Esophagus muscularis mucosa (tissue), 4 donors: Measurements from ENCODE around the gene ATXN7L3. TPM values are rescaled to one million over a fixed set of nuclear protein-coding genes. Genes with fewer than 3 reads are reported as not detected.

Experiments
- DNase-seq: peaks from one replicate; pipeline ENCODE4 v3.0.0-alpha.2; 2017; ENCODE audit errors: extremely low spot score
- H3K27ac ChIP-seq, 4 donors: fragments of 200-600 bp; sonication (generic); replicated peaks in 1 of 4; 1 replicate in 3 of 4; 2 replicates in 1 of 4; pipeline ENCODE4 v1.5.1; 2016 to 2019; ENCODE audit warnings: mild to moderate bottlenecking in 1 of 4
- H3K27me3 ChIP-seq, 4 donors: fragments of 200-600 bp; sonication (generic); one replicate each; pipeline versions ENCODE4 v1.5.1 to v1.6.0; 2016 to 2019
- H3K36me3 ChIP-seq, 4 donors: fragments of 200-600 bp; sonication (generic); one replicate each; pipeline ENCODE4 v1.5.1; 2016 to 2019
- H3K4me1 ChIP-seq, 4 donors: fragments of 200-600 bp; sonication (generic); one replicate each; pipeline ENCODE4 v1.5.1; 2016 to 2019
- H3K4me3 ChIP-seq, 4 donors: fragments of 200-600 bp; sonication (generic); 1 replicate in 2 of 4; 2 replicates in 2 of 4; pipeline ENCODE4 v1.5.1; 2016 to 2019; ENCODE audit warnings: mild to moderate bottlenecking in 4 of 4, moderate library complexity in 1 of 4
- H3K9me3 ChIP-seq, 4 donors: fragments of 200-600 bp; sonication (generic); 1 replicate in 3 of 4; 2 replicates in 1 of 4; pipeline ENCODE4 v1.5.1; 2016 to 2019
- EP300 ChIP-seq: sonication (generic); formaldehyde crosslinking; IDR thresholded peaks from one replicate; pipeline ENCODE4 v1.6.1; 2017; ENCODE audit warnings: antibody characterized with exemption
- POLR2A ChIP-seq: fragments of 450-650 bp; IDR thresholded peaks from one replicate; pipeline ENCODE4 v1.6.1; 2017; ENCODE audit warnings: antibody characterized with exemption, moderate library complexity, mild to moderate bottlenecking, low read depth
- POLR2AphosphoS5 ChIP-seq, 2 donors: sonication (generic); formaldehyde crosslinking; IDR thresholded peaks; one replicate each; pipeline ENCODE4 v1.6.1; 2017; ENCODE audit warnings: antibody characterized with exemption in 2 of 2
- WGBS: methylation state at CpG from one replicate; pipeline ENCODE4 v1.1.5; 2018; 5-methylcytosine and 5-hydroxymethylcytosine counted together
- intact Hi-C: fragments of 100-400 bp; cut with DNase I; formaldehyde crosslinking; loops from one replicate; pipeline ENCODE4 v1.15.1; 2023
- total RNA-seq, 4 donors: library from RNA; depleted of rRNA; stranded (reverse); fragments of >200 nt; gene quantifications; one replicate each; pipeline versions ENCODE4 v1.1.0 to v1.2.1, GENCODE V29; 2016
- TF ChIP-seq, protein P1 (sequence below), 3 experiments: fragments of 200-600 bp in 2 of 3; fragments of 450-650 bp in 1 of 3; sonication (generic) in 2 of 3; IDR thresholded peaks; one replicate each; pipeline ENCODE4 v1.5.1; 2017 to 2019; ENCODE audit warnings: antibody characterized with exemption in 3 of 3, mild to moderate bottlenecking in 2 of 3, moderate library complexity in 1 of 3

The ATXN7L3 gene
- total RNA-seq, 4 donors from 2014 or later = 41.9 to 72.6 (median 50.0) TPM

DNA sequence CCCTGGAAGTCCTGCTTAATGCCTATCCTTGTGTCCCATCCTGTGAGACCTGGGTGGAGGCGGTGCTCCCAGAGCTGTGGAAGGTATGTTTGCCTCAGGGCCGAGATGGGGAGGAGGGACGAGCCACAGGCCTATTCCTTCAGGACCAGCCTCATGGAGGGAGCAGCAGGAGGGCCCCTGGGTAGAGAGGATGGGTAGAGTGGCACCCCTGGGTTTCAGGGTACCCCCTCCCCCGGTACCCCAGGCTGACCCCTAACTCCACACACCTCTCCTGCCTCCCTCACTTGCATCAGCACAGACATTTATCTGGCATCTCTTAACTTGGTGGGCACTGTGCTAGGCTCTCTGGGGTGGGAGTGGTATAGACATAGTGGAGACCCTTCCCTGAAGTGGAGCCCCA lies 22.0 kb downstream of the ATXN7L3 start:
- no peaks in the 10 kb centered on the region for H3K4me1 ChIP-seq
- 82% methylated on average over 3 of the region's 4 CpGs for WGBS
- no peak for DNase-seq
- no peaks in the 10 kb centered on the region for H3K27me3 ChIP-seq
- peaks cover 13 to 63% (median 50%) of the 10 kb centered on the region in 4 donors for H3K36me3 ChIP-seq
- H3K9me3 ChIP-seq = no peaks in the 10 kb centered on the region
- no peak overlapping the region for H3K4me3 ChIP-seq
- H3K27ac ChIP-seq = no peak overlapping the region
- intact Hi-C loops = no loop called here
- TF ChIP-seq POLR2A (no peak), POLR2AphosphoS5 (IDR thresholded peaks at IDR 0.05) (no peak), EP300 (no peak)
- TF ChIP-seq, protein P1, sequence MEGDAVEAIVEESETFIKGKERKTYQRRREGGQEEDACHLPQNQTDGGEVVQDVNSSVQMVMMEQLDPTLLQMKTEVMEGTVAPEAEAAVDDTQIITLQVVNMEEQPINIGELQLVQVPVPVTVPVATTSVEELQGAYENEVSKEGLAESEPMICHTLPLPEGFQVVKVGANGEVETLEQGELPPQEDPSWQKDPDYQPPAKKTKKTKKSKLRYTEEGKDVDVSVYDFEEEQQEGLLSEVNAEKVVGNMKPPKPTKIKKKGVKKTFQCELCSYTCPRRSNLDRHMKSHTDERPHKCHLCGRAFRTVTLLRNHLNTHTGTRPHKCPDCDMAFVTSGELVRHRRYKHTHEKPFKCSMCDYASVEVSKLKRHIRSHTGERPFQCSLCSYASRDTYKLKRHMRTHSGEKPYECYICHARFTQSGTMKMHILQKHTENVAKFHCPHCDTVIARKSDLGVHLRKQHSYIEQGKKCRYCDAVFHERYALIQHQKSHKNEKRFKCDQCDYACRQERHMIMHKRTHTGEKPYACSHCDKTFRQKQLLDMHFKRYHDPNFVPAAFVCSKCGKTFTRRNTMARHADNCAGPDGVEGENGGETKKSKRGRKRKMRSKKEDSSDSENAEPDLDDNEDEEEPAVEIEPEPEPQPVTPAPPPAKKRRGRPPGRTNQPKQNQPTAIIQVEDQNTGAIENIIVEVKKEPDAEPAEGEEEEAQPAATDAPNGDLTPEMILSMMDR (IDR thresholded peaks at IDR 0.05) = no peak

DNA sequence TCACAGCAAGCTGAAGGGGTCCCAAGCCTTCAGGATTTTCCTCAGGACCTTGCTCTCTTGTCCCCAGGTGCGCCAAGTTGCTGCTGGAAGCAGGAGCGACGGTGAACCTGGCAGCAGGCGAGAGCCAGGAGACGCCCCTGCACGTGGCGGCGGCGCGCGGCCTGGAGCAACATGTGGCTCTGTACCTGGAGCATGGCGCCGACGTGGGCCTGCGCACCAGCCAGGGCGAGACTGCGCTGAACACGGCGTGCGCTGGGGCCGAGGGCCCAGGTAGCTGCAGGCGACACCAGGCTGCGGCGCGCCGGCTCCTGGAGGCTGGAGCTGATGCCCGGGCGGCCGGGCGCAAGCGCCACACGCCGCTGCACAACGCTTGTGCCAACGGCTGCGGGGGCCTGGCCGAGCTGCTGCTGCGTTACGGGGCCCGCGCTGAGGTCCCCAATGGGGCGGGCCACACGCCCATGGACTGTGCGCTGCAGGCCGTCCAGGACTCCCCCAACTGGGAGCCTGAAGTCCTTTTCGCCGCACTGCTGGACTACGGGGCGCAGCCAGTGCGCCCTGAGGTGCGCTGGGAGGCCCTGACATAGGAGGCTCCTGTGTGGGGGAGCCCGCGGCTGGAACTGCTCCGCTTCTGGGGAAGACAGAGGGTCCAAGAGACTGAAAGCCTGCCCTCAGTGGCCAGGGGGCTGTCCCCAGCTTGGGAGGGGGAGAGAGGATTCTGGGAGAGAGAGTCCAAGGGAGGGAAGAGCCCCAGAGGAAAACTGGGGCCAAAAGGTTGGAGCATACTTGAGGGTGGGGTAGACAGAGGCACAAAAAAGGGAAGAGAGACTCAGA lies 22.8 kb downstream of the ATXN7L3 start:
- no peak for DNase-seq
- WGBS = 80% methylated on average over 8 of the region's 54 CpGs
- no peak for TF ChIP-seq POLR2A
- no peak for TF ChIP-seq EP300
- no peak for TF ChIP-seq POLR2AphosphoS5 (IDR thresholded peaks at IDR 0.05)
- TF ChIP-seq, protein P1 (IDR thresholded peaks at IDR 0.05) = no peak

DNA sequence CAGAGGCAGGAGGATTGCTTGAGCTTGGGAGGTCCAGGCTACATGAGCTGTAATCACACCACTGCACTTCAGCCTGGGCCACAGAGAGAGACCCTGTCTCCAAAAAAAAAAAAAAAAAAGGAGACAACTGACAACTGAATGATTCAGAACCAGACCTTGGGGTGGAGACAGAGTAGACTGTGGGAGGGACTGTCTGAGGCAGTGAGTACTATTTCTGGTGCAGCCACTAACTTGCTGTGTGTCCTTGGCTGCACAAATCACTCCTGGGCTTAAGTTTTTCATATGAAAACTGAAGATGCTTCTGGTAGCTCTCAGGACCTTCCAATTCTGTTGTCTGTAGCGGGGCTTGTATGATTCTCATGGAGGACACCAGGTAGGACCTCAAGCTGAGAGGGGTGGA lies 23.4 kb downstream of the ATXN7L3 start:
- Histone ChIP-seq H3K27ac (no peak overlapping the region), H3K27me3 (no peaks in the 10 kb centered on the region), H3K36me3 (peaks cover 3 to 50% (median 41%) of the 10 kb centered on the region in 4 donors), H3K9me3 (no peaks in the 10 kb centered on the region), H3K4me3 (no peak overlapping the region), H3K4me1 (peaks cover 0 to 11% (median 10%) of the 10 kb centered on the region in 4 donors)
- intact Hi-C loops = no loop called here
- no peak for DNase-seq
- 100% methylated on average over 1 of the region's 1 CpG for WGBS
- TF ChIP-seq POLR2AphosphoS5 (IDR thresholded peaks at IDR 0.05) (no peak), EP300 (no peak), POLR2A (no peak)
- TF ChIP-seq, protein P1 (IDR thresholded peaks at IDR 0.05) = no peak

More for the DNA sequence above, 22.8 kb downstream of the ATXN7L3 start:
- Histone ChIP-seq H3K9me3 (no peaks in the 10 kb centered on the region), H3K27me3 (no peaks in the 10 kb centered on the region), H3K27ac (no peak overlapping the region), H3K4me1 (peaks cover 0 to 5% (median 3%) of the 10 kb centered on the region in 4 donors), H3K36me3 (peaks cover 5 to 55% (median 46%) of the 10 kb centered on the region in 4 donors), H3K4me3 (no peak overlapping the region)
- intact Hi-C loops = no loop called here

DNA sequence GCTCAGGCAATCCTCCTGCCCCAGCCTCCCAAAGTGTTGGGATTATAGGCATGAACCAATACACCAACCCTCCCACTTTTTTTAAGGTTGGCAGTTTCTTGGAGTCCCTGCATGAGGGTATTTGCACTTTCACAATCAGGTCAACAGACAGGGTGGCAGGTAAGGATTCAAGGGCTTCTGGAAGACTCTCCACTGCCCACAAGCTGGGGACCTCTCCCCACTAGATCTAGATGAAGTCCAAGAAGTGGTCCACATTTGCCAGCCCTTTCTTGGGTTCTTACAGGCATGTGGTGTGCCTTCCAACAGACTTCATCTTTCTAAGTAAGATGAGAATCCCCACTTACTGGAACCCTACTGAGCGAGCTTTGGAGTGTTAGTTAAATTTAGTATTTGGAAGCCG lies 25.3 kb downstream of the ATXN7L3 start:
- Histone ChIP-seq H3K4me1 (peaks cover 6 to 27% (median 26%) of the 10 kb centered on the region in 4 donors), H3K27me3 (no peaks in the 10 kb centered on the region), H3K27ac (no peak overlapping the region), H3K9me3 (no peaks in the 10 kb centered on the region), H3K4me3 (no peak overlapping the region), H3K36me3 (peaks cover 3 to 50% (median 41%) of the 10 kb centered on the region in 4 donors)
- 100% methylated on average over 2 of the region's 2 CpGs for WGBS
- intact Hi-C loops = no loop called here
- TF ChIP-seq POLR2AphosphoS5 (IDR thresholded peaks at IDR 0.05) = no peak
- TF ChIP-seq, protein P1 (IDR thresholded peaks at IDR 0.05) = no peak
- DNase-seq = no peak
